ENCODE results near the gene SLC35D1. TPM values are rescaled to one million over a fixed set of nuclear protein-coding genes. Genes with fewer than 3 reads are reported as not detected.

Gene SLC35D1
- total RNA-seq, result 9.6 and 10.1 TPM in 2 replicates
- long read RNA-seq, full-length matches to known transcripts, result 8 of 23 reads
- long read RNA-seq, partial matches to known transcripts, result 0 of 23 reads
- long read RNA-seq, other reads (novel, unspliced or antisense), result 15 of 23 reads

GRCh38 chr1:67053785-67054772, at the start of gene SLC35D1:
SLC35D1 (minus strand) TSS chr1:67054148; CDS start chr1:67054013, 135 bp downstream.
- H3K27ac Mint-ChIP-seq (ENCODE audit: unreplicated experiment), result peak within 1 kb of the TSS; percentile 93
- H3K9me3 Mint-ChIP-seq (ENCODE audit: unreplicated experiment), result no peaks in the 10 kb centered on the region
- H3K27me3 Mint-ChIP-seq (ENCODE audit: unreplicated experiment), result no peaks in the 10 kb centered on the region
- peaks cover 9% of the 10 kb centered on the region for H3K36me3 Mint-ChIP-seq (ENCODE audit: unreplicated experiment)
- peak within 1 kb of the TSS; percentile 84 for H3K4me3 Mint-ChIP-seq (ENCODE audit: unreplicated experiment)
- TF ChIP-seq CTCF (IDR thresholded peaks at IDR 0.05), result no peak
- peaks cover 27% of the 10 kb centered on the region for H3K4me1 Mint-ChIP-seq (ENCODE audit: unreplicated experiment)
- peak; percentile 88 for DNase-seq (ENCODE audit: extremely low spot score, unreplicated experiment)

- TF ChIP-seq CTCF (IDR thresholded peaks at IDR 0.05), result no peak
- H3K36me3 Mint-ChIP-seq (ENCODE audit: unreplicated experiment), result no peaks in the 10 kb centered on the region
- H3K27me3 Mint-ChIP-seq (ENCODE audit: unreplicated experiment), result peaks cover 12% of the 10 kb centered on the region
- H3K9me3 Mint-ChIP-seq (ENCODE audit: unreplicated experiment), result no peaks in the 10 kb centered on the region
- H3K27ac Mint-ChIP-seq (ENCODE audit: unreplicated experiment), result no peak overlapping the region
- no peak for DNase-seq (ENCODE audit: extremely low spot score, unreplicated experiment)
- H3K4me1 Mint-ChIP-seq (ENCODE audit: unreplicated experiment), result no peaks in the 10 kb centered on the region
- no peak overlapping the region for H3K4me3 Mint-ChIP-seq (ENCODE audit: unreplicated experiment)
These were observed 49.6 kb upstream of the SLC35D1 start for GRCh38 chr1:67103548-67103947.

GRCh38 chr1:67100833-67101232, 46.9 kb upstream of the SLC35D1 start:
- TF ChIP-seq CTCF (IDR thresholded peaks at IDR 0.05), result no peak
- DNase-seq (ENCODE audit: extremely low spot score, unreplicated experiment), result no peak
- Mint-ChIP-seq H3K4me1 (ENCODE audit: unreplicated experiment) (no peaks in the 10 kb centered on the region), H3K9me3 (ENCODE audit: unreplicated experiment) (no peaks in the 10 kb centered on the region), H3K36me3 (ENCODE audit: unreplicated experiment) (no peaks in the 10 kb centered on the region), H3K4me3 (ENCODE audit: unreplicated experiment) (no peak overlapping the region), H3K27ac (ENCODE audit: unreplicated experiment) (no peak overlapping the region), H3K27me3 (ENCODE audit: unreplicated experiment) (peaks cover 12% of the 10 kb centered on the region)

GRCh38 chr1:67097305-67097704, 43.4 kb upstream of the SLC35D1 start:
- Mint-ChIP-seq H3K27ac (ENCODE audit: unreplicated experiment) (no peak overlapping the region), H3K9me3 (ENCODE audit: unreplicated experiment) (no peaks in the 10 kb centered on the region), H3K4me3 (ENCODE audit: unreplicated experiment) (no peak overlapping the region), H3K4me1 (ENCODE audit: unreplicated experiment) (no peaks in the 10 kb centered on the region), H3K27me3 (ENCODE audit: unreplicated experiment) (peaks cover 21% of the 10 kb centered on the region), H3K36me3 (ENCODE audit: unreplicated experiment) (no peaks in the 10 kb centered on the region)
- no peak for TF ChIP-seq CTCF (IDR thresholded peaks at IDR 0.05)
- no peak for DNase-seq (ENCODE audit: extremely low spot score, unreplicated experiment)

- Mint-ChIP-seq H3K36me3 (ENCODE audit: unreplicated experiment) (no peaks in the 10 kb centered on the region), H3K27ac (ENCODE audit: unreplicated experiment) (no peak overlapping the region), H3K9me3 (ENCODE audit: unreplicated experiment) (no peaks in the 10 kb centered on the region), H3K4me3 (ENCODE audit: unreplicated experiment) (no peak overlapping the region), H3K4me1 (ENCODE audit: unreplicated experiment) (no peaks in the 10 kb centered on the region), H3K27me3 (ENCODE audit: unreplicated experiment) (peaks cover 18% of the 10 kb centered on the region)
- no peak for DNase-seq (ENCODE audit: extremely low spot score, unreplicated experiment)
- TF ChIP-seq CTCF (IDR thresholded peaks at IDR 0.05), result no peak
These were observed 40.2 kb upstream of the SLC35D1 start for GRCh38 chr1:67094191-67094590.

All from osteocyte (in vitro differentiated cells).